Colonic mucosa (tissue), 4 donors: ENCODE results near the gene NKAP. TPM values are rescaled to one million over a fixed set of nuclear protein-coding genes. Genes with fewer than 3 reads are reported as not detected.
"Not testable (repeated sequence)": the region's sequence is repeated elsewhere in the genome, so short reads cannot be mapped to it uniquely, and the experiment has no call there.

Experiments
- DNase-seq: peaks from one replicate; pipeline ENCODE4 v3.0.0-alpha.2; 2020
- H3K27ac ChIP-seq: fragments of 200-600 bp; one replicate; pipeline ENCODE4 v1.8.0; 2021
- H3K27me3 ChIP-seq: fragments of 200-600 bp; one replicate; pipeline ENCODE4 v1.8.0; 2021
- H3K36me3 ChIP-seq: fragments of 200-600 bp; one replicate; pipeline ENCODE4 v1.8.0; 2021
- H3K4me1 ChIP-seq: fragments of 200-600 bp; one replicate; pipeline ENCODE4 v1.8.0; 2021; ENCODE audit warnings: mild to moderate bottlenecking
- H3K4me3 ChIP-seq: fragments of 200-600 bp; one replicate; pipeline ENCODE4 v1.8.0; 2021
- H3K9ac ChIP-seq, 2 donors: one replicate each; pipeline ENCODE4 v1.7.0; 2013; ENCODE audit warnings: control low read depth in 2 of 2, low read depth in 2 of 2, low read length in 2 of 2
- H3K9me3 ChIP-seq: fragments of 200-600 bp; one replicate; pipeline ENCODE4 v1.8.0; 2021
- intact Hi-C: fragments of 100-400 bp; cut with DNase I; formaldehyde crosslinking; loops from one replicate; pipeline ENCODE4 v1.14.1; 2022
- total RNA-seq, 2 donors: library from RNA; stranded (reverse); fragmentation: NEBNext Ultra II Directional in 1 of 2; extraction: Animal tissue kit (Norgen Biotek cat#: 25700) in 1 of 2; gene quantifications; one replicate each; pipeline ENCODE4 v1.2.1, GENCODE V29; 2021
- TF ChIP-seq, protein P1 (sequence below): fragments of 200-600 bp; IDR thresholded peaks from one replicate; pipeline ENCODE4 v1.8.0; 2022; ENCODE audit warnings: antibody characterized with exemption, mild to moderate bottlenecking
- donor health status: healthy.
- donor health status: DM: no; HTN: no; CAD: no.
- donor health status: DM: no; HTN: no; CAD: no.

The NKAP gene
- total RNA-seq, 2 donors from 2014 or later: 5.5 to 7.1 TPM

DNA sequence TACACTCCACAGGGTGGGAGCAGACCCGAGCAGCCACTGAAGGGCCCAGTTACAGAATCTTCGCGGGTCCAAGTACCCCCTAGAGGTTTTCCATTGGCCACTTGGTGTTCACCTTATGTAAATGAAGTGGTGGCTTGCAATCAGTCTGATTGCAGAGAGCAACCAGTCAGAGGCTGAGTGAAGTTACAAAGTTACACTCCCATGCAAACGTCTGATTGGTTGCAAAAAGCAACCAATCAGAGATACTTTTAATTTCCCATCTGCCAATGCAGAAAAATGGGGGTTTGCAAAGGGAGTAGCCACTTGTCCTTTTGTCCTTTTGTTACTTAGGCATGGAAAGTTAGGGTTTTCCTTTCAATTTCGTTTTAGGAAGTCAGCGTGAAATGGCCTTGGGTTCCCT, 27.0 kb upstream of the NKAP start:
- Histone ChIP-seq H3K27ac (no peak overlapping the region), H3K4me3 (no peak overlapping the region), H3K9me3 (no peaks in the 10 kb centered on the region), H3K27me3 (no peaks in the 10 kb centered on the region), H3K4me1 (no peaks in the 10 kb centered on the region), H3K9ac (no peak overlapping the region), H3K36me3 (no peaks in the 10 kb centered on the region)
- intact Hi-C loops: no loop called here
- TF ChIP-seq, protein P1, sequence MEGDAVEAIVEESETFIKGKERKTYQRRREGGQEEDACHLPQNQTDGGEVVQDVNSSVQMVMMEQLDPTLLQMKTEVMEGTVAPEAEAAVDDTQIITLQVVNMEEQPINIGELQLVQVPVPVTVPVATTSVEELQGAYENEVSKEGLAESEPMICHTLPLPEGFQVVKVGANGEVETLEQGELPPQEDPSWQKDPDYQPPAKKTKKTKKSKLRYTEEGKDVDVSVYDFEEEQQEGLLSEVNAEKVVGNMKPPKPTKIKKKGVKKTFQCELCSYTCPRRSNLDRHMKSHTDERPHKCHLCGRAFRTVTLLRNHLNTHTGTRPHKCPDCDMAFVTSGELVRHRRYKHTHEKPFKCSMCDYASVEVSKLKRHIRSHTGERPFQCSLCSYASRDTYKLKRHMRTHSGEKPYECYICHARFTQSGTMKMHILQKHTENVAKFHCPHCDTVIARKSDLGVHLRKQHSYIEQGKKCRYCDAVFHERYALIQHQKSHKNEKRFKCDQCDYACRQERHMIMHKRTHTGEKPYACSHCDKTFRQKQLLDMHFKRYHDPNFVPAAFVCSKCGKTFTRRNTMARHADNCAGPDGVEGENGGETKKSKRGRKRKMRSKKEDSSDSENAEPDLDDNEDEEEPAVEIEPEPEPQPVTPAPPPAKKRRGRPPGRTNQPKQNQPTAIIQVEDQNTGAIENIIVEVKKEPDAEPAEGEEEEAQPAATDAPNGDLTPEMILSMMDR: no peak
- DNase-seq: no peak

DNA sequence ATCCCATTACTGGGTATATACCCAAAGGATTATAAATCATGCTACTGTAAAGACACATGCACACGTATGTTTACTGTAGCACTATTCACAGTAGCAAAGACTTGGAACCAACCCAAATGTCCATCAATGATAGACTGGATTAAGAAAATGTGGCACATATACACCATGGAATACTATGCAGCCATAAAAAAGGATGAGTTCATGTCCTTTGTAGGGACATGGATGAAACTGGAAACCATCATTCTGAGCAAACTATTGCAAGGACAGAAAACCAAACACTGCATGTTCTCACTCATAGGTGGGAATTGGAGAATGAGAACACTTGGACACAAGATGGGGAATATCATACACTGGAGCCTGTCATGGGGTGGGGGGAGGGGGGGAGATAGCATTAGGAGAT, 23.3 kb upstream of the NKAP start:
- H3K27ac ChIP-seq, DNase-seq, H3K4me1 ChIP-seq, intact Hi-C loops, H3K4me3 ChIP-seq, H3K9me3 ChIP-seq, H3K9ac ChIP-seq, H3K36me3 ChIP-seq, H3K27me3 ChIP-seq: not testable (repeated sequence)

DNA sequence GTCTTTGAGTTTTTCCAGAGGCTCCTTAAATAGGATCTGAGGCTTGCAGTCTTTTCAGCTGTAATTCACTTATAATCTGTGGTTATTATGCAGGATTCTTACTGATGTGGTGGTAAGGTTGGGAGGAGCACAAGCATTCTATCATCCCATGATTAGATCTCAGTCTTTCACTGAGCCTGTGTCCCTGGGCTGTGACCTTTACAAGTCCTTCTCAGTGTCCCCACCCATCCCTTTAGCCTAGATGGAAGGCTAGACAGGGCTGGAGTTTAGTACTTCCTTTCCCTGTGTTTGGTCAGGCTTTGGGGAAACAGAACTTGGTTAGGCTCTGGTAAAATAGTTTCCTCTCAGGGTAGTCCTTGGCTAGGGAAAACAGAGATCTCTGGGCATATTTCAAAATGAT, 17.1 kb upstream of the NKAP start:
- H3K4me3 ChIP-seq: no peak overlapping the region
- no peak for DNase-seq
- H3K9me3 ChIP-seq: no peaks in the 10 kb centered on the region
- no peaks in the 10 kb centered on the region for H3K27me3 ChIP-seq
- TF ChIP-seq, protein P1: no peak
- H3K27ac ChIP-seq: no peak overlapping the region
- no peaks in the 10 kb centered on the region for H3K4me1 ChIP-seq
- no peak overlapping the region for H3K9ac ChIP-seq
- no peaks in the 10 kb centered on the region for H3K36me3 ChIP-seq
- intact Hi-C loops: no loop called here

DNA sequence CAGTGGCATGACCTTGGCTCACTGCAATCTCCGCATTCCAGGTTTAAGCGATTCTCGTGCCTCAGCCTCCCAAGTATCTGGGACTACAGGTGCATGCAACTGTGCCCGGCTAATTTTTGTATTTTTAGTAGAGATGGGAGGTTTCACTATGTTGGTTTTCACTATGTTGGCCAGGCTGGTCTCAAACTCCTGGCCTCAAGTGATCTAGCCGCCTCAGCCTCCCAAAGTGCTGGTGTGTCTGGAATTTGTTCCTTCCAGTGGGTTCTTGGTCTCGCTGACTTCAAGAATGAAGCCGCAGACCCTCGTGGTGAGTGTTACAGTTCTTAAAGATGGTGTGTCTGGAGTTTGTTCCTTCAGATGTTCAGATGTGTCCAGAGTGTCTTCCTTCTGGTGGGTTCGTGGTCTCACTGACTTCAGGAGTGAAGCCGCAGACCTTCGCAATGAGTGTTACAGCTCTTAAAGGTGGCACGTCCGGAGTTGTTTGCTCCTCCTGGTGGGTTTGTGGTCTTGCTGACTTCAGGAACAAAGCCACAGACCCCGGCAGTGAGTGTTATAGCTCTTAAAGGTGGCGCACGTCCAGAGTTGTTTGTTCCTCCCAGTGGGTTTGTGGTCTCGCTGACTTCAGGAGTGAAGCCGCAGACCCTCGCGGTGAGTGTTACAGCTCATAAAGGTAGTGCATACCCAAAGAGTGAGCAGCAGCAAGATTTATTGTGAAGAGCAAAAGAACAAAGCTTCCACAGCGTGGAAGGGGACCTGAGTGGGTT, 12.4 kb upstream of the NKAP start:
- H3K4me1 ChIP-seq, H3K27ac ChIP-seq, DNase-seq, H3K9me3 ChIP-seq, H3K27me3 ChIP-seq, H3K9ac ChIP-seq, H3K36me3 ChIP-seq, H3K4me3 ChIP-seq, intact Hi-C loops: not testable (repeated sequence)

DNA sequence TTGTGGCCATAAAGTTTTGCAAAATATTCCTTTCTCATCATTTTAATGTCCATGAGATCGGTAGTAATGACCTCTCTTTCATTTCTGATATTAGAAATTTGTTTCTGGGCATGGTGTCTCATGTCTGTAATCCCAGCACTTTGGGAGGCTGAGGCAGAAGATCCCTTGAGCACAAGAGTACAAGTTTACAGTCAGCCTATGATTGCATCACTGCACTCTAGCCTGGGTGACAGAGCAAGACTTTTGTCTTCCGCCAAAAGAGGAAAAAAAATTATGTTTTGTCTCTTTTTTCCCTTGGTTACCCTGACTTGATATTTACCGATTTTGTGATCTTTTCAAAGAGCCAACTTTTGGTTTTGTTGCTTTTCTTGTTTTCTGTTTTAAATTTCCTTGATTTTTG, 10.8 kb upstream of the NKAP start:
- DNase-seq: no peak
- Histone ChIP-seq H3K9me3 (no peaks in the 10 kb centered on the region), H3K4me3 (no peak overlapping the region), H3K27ac (no peak overlapping the region), H3K9ac (no peak overlapping the region), H3K36me3 (no peaks in the 10 kb centered on the region), H3K27me3 (no peaks in the 10 kb centered on the region), H3K4me1 (no peaks in the 10 kb centered on the region)
- TF ChIP-seq, protein P1: no peak
- intact Hi-C loops: no loop called here

DNA sequence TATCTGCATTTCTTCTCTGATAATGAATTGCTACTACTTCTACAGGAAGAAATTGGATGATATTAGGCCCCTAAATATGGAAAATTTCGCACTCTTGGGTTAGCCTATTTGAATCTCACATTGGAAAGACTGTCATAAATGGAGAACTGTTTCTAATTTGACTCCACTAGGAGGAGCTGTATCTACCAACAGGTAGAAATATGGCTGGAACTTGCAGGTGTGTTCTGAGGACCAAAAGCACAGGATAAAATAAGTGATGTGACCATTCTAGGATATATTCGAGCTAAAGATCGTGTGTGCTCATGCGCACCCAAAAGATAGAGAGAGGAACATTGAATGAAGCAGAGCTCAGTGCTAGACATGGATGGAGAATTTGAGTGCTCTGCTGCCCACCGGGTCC, 4.8 kb upstream of the NKAP start:
- no peak overlapping the region for H3K27ac ChIP-seq
- no peaks in the 10 kb centered on the region for H3K27me3 ChIP-seq
- no peaks in the 10 kb centered on the region for H3K4me1 ChIP-seq
- intact Hi-C loops: no loop called here
- no peaks in the 10 kb centered on the region for H3K9me3 ChIP-seq
- H3K9ac ChIP-seq: no peak overlapping the region
- no peak overlapping the region for H3K4me3 ChIP-seq
- no peaks in the 10 kb centered on the region for H3K36me3 ChIP-seq
- TF ChIP-seq, protein P1: no peak
- no peak for DNase-seq
